ENCODE results near the gene ZNF765.
"Not testable (repeated sequence)": the region's sequence is repeated elsewhere in the genome, so short reads cannot be mapped to it uniquely, and the experiment has no call there.

The ZNF765 gene

DNA sequence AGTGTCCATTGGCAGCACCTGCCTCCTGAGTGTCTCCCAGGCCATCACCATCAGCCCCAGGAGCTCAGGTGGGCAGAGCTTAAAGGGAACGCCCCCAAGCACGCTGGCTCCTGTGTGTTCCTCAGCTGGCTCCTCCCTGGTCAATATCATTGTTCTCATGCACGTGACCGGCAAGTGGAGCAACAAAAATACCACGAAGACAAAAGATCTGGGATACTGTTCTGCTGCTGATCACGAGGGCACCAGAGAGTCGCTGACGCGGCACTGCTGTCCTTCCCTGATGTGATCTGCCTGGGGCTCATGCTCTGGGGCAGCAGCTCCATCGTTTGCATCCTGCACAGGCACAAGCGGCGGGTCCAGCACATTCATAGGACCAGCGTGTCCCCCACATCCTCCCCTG lies 28.1 kb downstream of the ZNF765 start:
- DNase-seq: not testable (repeated sequence)

DNA sequence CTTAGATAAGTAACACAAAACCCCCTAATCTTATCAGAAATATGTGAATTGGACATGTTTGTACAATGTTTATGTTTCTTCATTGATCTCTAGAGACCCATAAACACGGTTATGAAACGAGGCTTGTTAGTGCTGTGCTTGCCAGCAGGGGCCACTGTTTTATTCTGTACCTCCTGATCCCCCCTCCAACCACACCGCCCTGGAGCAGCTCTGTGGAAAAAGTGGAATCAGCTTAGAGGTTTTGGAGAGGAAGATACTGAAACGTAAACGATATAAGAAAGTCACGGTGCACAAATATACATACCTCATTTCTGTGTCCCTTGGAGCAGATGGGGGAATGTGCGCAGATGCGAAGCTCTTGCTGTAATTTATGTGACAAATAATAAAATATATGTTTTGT lies 28.7 kb downstream of the ZNF765 start:
- DNase-seq: not testable (repeated sequence)

DNA sequence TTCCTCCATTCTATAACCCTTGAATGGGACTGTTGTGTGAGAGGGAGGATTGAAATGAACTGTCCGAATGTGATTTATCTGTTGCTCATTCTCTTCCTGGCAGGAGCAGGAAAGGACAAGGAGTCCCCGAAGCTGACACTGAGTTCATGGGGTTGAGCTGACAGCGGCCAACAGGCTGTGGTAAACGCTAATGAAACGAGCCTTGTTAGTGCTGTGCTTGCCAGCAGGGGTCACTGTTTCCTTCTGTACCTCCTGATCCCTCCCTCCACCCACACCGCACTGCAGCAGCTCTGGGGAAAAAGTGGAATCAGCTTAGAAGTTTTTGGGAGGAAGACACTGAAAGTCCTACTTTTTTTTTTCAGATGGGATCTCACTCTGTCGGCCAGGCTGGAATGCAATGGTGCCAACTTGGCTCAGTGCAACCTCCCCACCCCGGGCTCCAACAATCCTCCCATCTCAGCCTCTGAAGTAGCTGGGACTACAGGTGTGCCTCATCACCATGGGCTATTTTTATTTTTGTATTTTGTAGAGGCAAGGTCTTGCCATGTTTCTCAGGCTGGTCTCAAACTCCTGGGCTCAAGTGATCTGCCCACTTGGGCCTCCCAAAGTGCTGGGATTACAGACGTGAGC lies 30.1 kb downstream of the ZNF765 start:
- DNase-seq: peak; percentile 71

- DNase-seq: peak; percentile 97
Measured at GRCh38 chr19:53431399-53432087, 36.6 kb downstream of the ZNF765 start, which contains the start of gene ZNF761. TSS of gene ZNF761 (plus strand) at chr19:53431984. CDS start at chr19:53447269, 15,285 bp downstream.

DNA sequence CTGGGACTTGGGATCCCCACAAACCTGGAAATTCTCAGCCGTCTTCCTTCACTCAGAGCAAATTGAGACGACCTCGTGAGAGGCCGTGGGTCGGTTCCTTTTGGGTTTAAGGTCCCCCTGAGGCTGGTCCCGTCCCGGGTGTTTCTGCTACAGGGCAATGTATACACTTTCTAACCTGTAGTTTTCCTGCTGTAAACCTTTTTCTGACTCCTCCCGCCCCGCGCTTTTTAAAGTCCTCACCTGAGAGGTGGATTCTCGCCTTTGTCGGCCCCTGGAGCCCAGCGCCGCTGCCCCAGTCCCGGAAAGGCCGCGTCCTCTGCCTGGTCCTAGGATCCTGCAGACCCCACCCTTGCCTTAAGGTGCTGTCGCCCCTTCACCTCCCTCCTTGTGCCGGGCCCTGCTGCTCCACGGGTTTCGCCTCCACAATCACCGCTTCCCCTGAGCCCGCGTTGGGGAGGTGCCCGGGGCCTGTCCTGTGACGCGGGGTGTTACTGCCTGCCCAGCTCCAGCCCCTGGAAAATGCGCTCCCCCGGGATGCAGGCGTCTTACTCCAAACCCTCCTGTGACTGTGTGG lies 37.2 kb downstream of the ZNF765 start:
- DNase-seq: no peak

DNA sequence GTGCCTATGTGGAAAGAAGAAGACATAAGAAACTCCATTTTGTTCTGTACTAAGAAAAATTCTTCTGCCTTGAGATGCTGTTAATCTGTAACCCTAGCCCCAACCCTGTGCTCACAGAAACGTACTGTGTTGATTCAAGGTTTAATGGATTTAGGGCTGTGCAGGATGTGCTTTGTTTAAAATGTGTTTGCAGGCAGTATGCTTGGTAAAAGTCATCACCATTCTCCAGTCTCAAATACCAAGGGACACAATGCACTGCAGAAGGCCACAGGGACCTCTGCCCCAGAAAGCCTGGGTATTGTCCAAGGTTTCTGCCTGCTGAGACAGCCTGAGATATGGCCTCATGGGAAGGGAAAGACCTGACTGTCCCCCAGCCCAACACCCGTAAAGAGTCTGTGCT lies 48.9 kb downstream of the ZNF765 start:
- DNase-seq: not testable (repeated sequence)

GRCh38 chr19:53447196-53447595 lies 52.2 kb downstream of the ZNF765 start:
- not testable (repeated sequence) for DNase-seq

DNA sequence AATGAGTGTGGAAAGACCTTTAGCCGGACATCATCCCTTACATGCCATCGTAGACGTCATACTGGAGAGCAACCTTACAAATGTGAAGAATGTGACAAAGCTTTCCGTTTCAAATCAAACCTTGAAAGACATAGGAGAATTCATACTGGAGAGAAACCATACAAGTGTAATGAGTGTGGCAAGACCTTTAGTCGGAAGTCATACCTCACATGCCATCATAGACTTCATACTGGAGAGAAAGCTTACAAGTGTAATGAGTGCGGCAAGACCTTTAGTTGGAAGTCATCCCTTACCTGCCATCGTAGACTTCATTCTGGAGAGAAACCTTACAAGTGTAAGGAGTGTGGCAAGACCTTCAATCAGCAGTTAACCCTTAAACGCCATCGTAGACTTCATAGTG lies 60.9 kb downstream of the ZNF765 start:
- no peak for DNase-seq

GRCh38 chr19:53460131-53460721 lies 65.3 kb downstream of the ZNF765 start:
- DNase-seq: not testable (repeated sequence)

- DNase-seq: no peak
Measured at GRCh38 chr19:53461866-53462265, 66.9 kb downstream of the ZNF765 start.

- no peak for DNase-seq
Measured at GRCh38 chr19:53462861-53463260, 67.9 kb downstream of the ZNF765 start.

GRCh38 chr19:53463263-53463662 lies 68.3 kb downstream of the ZNF765 start:
- DNase-seq: no peak

GRCh38 chr19:53466726-53467484 lies 72.0 kb downstream of the ZNF765 start:
- DNase-seq: no peak

DNA sequence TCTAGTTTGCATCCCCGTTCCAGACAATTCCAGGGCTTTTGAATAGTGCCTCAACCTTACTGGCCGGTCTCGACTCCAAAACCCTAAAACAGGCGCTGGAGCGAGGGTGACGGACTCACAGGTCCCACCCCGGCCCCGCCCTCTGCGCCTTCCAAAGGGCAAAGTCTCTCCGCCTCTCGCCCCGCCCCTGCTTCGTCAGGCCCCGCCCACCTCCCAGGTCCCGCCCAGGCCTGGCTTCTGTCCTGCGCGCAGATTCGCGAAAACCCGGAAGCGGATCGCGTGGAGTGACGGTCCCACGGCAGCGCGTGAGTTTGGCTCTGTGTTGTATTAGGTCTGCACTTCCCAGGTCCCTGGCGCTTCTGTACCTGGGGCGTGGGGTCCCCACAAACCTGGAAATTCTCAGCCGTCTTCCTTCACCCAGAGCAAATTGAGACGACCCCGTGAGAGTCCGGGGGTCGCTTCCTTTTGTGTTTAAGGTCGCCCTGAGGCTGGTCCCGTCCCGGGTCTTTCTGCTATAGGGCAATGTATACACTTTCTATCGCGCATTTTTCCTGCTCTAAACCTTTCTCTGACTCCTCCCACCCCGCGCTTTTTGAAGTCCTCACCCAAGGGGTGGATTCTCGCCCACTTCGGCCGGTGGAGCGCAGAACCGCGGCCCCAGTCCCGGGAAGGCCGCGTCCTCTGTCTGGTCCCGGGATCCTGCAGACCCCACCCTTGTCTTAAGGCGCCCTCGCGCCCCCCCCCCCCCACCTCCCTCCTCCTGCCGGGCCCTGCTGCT lies 72.7 kb downstream of the ZNF765 start, which contains the start of gene ZNF813:
Gene ZNF813 (plus strand): TSS at position 249 of the 778 bp plus-strand sequence. CDS start 16,090 bp downstream, outside the sequence.
- peak; percentile 96 for DNase-seq

DNA sequence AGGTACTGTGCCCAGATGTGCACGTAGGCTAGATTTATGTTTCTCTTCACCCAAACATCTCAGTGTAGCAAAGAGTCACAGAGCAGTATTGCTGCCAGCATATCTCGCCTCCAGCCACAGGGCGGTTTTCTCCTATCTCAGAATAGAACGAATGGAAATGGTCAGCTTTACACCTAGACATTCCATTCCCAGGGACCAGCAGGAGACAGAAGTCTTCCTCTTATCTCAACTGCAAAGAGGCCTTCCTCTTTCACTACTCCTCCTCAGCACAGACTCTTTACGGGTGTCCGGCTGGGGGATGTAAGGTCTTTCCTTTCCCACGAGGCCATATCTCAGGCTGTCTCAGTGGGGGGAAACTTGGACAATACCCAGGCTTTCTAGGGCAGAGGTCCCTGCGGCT lies 73.7 kb downstream of the ZNF765 start:
- not testable (repeated sequence) for DNase-seq

DNA sequence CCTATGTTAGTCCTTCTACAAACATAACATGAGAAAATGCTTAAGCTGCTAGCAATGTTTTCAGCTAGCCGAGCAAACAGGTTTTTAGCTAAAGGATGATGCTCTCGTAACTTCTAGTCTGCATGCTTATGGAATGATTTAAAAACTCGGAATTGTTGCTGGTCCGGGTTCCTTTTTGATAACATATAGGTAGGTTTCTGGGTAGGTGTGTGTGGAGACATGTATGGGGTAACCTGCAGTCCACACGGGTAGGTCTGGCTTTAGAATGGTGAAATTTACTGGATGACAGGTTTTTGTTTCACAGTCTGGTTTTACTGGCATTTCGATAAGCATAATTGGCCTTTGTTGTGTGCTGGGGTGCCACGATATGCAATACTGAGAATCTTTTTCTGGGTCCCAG lies 77.0 kb downstream of the ZNF765 start:
- no peak for DNase-seq

- DNase-seq: not testable (repeated sequence)
Measured at GRCh38 chr19:53474832-53475231, 79.9 kb downstream of the ZNF765 start.

DNA sequence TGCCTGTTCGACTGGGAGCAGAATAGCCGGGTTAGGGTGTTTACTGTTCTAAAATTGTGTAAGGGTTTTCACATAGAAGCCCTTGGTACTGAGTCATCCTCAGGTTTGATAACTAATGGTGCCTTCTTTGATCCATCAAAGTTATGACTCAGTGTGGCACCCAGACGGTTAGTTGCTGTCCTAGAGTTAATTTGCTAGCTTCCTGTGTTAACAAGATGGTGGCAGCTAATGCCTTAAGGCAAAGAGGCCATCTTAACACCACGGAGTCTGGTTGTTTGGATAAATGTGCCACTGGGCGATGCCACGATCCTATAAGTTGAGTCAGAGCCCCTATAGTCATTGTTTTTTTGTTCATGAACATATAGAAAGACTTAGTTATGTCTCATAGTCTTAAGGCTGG lies 80.5 kb downstream of the ZNF765 start:
- not testable (repeated sequence) for DNase-seq

All from CD4-positive, alpha-beta T cell treated with Interleukin-21 for 1 hour (primary cell).